ENCODE data around the gene POTEE.
"Not testable (repeated sequence)": the region's sequence is repeated elsewhere in the genome, so short reads cannot be mapped to it uniquely, and the experiment has no call there.

Gene POTEE

DNA sequence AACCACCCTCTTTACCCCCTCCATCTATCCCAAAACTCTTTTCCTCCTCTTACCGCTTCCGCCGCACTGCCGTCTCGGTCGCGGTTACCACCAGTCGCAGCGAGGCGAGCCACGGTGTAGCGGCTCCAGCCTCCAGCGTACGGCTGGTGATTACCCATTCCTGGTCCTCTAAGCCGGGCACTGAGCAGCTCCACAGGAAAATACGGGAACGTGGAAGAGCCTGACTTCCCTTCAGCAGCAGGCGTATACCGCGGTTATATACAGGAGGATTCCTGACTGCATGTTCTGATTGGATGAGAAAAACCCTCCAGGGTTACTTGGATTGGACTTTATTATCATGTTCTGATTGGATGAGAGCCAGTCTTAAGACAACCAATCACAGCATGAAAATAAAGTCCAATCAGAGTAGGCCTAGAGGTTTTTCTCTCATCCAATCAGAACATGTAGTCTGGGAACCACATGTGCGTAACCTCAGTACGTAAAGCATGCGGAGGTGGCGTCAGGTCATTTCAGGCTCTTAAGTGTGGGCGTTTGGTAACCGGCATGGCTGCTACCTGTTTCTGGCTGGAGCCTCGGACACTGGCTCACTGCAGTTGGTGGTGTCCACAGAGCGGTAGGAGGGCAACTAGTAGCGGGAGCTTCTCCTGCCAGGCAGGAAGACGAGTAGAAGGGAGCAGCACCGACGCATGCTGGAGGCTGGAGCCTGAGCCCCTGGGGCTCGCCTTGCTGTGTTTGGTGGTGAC lies at the start of gene POTEE:
TSS of gene POTEE (plus strand) at position 507 of the 743 bp plus-strand sequence. CDS start 8,867 bp downstream, outside the sequence.
- DNase-seq = not testable (repeated sequence)

DNA sequence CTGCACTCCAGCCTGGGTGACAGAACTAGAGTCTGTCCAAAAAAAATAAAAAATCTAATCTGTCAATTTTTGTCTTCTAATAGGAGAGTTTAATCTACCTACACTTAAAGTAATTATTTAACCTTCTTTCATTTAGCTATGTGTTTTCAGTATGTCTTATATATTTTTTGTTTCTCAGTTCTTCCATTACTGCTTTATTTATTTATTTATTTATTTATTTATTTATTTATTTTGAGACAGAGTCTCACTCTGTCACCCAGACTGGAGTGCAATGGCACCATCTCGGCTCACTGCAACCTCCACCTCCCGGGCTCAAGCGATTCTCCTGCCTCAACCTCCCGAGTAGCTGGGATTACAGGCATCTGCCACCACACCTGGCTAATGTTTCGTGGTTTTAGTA lies 43.8 kb upstream of the POTEE start:
- DNase-seq = not testable (repeated sequence)

DNA sequence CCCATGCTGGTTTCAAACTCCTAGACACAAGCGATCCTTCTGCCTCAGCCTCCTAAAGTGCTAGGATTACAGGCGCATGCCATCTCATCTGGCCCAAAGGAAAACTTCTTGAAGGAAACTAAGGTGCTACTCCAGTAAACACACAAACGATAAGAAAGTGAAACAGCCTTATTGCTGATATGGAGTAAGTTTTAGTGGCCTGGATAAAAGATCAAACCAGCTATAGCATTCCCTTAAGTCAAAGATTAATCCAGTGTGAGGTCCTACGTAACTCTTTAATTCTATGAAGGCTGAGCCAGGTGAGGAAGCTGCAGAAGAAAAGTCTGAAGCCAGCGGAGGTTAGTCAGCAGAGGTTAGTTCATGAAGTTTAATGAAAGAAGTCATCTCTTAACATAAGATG lies 40.8 kb upstream of the POTEE start:
- TF ChIP-seq POLR2A (IDR thresholded peaks at IDR 0.05; ENCODE audit: low read length) (no peak), GATA1 (IDR thresholded peaks at IDR 0.05; ENCODE audit: low read depth, low read length) (no peak)
- no peak for DNase-seq

DNA sequence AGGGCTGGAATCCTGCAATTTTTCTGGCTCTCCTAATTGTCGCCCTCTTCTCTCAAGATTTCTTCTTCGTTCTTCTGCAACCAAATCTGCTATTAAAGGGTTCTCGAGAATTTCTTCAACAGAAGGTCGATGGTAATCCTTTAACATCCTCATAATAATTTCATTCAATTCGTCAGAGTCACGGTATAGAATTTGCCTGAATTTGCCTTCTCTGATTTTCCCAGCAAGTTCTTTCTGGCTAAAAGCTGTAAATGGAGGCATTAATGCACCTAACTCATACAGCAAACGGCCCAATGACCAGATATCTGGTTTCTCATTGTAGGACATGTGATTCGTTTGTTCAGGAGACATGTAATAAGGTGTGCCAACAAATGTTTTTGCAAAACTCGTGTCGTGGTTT lies 31.3 kb upstream of the POTEE start:
- not testable (repeated sequence) for DNase-seq

DNA sequence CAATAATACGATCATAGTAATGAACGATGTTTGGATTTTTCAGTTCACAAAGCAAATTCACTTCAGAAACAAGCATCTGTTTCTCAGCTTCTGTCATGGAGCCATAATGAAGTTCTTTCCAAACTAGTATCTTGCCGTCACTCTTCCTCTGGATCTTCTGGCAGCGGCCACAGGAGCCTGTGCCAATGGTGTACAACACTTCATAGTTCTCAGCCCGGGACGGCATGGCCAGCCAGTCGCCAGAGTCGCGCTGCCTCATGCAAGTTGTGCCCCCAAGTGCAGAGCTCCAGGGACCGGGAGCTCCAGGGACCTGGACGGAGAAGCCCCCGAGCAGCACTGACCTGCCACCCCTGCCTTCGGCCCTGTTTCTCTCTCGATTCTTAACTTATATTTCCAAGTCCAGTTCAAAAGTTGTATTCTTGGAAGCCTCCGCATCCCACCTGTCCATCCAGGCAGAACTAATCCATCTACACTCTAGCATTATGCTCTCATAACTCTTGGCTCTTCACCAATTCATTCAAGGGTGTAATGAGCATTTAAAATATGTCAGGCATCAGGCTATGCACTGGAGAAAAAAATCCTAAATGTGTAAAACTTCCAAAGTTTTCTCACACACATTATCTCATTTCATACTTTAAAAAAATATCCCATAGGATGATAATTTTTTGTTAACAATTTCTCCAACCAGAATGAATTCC lies 30.5 kb upstream of the POTEE start:
- DNase-seq = not testable (repeated sequence)

DNA sequence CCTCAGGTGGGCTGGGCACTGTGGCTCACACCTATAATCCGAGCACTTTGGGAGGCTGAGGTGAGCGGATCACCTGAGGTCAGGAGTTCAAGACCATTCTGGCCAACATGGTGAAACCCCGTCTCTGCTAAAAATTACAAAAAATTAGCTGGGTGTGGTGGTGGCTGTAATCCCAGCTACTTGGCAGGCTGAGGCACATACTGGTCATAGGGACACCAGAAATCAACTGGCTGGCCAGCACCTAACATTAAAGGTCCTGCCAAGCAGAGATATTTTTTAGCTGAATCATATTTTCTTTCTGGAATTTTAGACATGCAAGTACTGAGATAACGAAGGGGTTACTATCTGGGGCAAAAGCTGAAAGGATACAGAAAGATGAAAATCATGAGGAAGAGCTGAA lies 27.9 kb upstream of the POTEE start:
- DNase-seq = not testable (repeated sequence)

DNA sequence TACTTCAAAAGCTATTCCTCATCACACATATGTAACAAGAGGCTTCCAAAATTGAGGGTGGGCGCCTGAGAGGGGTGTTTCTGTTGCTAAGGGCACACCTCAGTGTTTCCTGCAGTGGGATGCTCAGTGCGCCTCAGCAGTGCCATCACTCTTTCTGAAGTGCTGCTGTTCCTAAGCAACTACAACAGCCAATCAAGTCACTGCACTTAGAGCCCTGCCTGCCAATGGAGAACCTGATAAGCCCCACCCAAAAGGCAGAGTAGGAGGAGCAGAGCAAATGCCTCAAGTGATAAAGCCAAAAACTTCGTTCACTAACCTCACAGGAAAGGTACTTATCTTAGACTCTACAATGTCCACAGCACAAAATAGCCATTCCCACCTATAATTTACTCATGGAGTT lies 15.9 kb upstream of the POTEE start:
- DNase-seq = peak; percentile 65 to 70

DNA sequence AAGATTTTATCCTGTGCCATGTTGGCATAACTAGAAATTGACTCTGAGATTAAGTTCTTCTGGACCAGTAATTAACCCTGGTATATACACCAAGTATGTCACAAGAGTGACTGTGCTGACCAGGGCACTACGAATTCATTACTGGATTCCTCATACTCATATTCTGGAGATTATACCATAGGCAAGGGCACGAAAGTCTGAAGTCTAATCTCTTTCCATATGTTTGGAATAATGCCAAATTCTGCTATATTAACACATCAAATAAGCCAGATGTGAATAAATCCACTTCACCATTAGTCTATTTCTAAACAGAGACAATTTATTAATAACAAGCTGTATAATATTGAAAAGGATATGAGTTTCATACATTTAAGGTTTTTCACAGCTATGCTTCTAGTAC lies 13.2 kb upstream of the POTEE start:
- DNase-seq = peak in 1 of 2 experiments; percentile 10

DNA sequence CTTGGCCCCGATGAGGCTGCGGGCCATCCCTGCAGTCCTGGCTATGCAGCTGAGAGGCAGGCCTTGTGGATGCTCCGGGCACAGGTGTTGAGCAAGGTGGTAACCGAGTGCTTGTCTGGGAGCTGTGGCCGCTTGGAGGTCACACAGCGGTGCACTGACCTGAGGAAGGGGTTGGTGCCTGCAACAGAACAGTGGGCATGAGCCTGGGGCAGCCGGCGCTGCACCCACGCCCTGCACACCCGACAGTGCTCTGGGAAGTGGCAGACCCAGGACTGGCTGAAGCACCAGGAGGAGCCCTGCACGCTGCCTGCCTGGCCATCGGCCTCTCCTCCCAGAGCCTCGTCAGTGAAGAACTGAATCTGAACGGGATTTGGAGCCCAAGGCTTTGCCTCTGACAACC lies 8.2 kb upstream of the POTEE start:
- no peak for DNase-seq
- TF ChIP-seq GATA1 (IDR thresholded peaks at IDR 0.05; ENCODE audit: low read depth, low read length) (no peak), POLR2A (IDR thresholded peaks at IDR 0.05; ENCODE audit: low read length) (no peak)

DNA sequence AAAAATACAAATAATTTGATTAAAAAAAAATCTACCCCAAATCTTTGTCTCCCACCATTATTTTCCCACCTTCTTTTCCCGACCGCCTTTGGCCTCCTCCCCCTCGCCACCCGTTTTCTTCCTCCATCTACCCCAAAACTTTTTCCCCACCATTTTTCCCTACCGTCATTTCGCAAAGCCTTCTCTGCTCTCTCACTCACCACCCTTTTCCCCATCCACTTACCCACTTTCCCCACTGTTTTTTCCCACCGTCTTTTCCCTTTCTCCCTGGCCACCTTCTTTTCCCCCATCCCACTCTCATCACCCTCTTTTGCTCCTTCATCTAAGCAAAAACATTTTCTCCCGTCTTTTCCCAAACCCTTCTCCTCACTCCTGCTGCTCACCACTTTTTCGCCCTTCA lies 1.5 kb upstream of the POTEE start:
- not testable (repeated sequence) for DNase-seq

DNA sequence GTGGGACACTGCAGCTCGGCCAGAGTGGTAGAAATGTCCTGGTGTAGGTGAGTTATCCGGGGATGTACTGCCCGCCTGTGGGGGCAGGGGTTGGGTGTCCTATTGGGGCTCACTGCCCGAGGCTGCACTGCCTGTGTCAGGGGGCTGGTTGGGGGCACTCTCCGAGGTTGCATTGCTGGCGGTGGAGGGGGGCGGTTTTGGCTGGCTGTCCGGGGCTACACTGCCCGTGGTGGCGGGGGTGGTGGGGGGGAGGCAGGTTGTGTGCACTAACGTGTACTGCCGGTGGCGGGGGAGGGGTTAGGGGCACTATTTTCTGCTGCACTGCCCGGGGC lies 403 bp downstream of the POTEE start:
- not testable (repeated sequence) for DNase-seq

DNA sequence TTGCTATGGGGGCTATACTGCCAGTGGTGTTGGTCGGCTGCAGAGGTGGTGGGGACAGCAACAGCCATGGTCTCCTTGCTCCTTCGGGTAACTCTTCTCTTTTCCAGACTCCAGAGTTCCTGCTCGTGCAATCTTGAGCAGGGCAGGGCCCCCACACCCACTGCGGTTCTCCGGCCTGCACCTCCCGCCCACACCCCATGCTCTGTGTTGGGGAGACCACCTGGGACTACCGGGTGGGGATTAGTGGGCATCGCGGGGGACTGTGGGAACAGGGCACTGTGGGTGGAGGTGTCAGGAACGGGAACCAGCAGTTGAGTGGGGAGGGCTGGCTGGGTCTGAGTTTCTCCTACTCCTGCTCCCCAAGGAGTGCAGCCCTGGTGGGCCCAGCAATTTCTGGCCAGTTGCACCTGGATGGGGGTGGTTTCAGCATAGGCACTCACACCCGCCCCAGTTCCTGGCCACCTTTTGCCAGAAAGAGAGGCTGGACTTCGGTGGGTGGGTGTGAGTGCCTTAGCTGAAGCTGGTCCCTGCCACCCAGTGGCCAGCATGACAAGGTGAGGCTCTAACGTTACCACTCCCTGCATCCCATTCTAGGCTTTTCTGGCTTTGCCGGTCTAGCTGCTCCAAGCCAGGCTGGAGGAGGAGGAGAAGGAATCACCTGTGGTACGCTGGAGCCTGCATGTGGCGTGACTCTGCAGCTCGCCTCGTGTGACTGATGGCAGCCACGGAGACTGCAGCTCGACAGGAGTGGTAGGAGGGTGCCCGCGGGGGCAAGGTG lies 1.3 kb downstream of the POTEE start:
- DNase-seq = not testable (repeated sequence)

DNA sequence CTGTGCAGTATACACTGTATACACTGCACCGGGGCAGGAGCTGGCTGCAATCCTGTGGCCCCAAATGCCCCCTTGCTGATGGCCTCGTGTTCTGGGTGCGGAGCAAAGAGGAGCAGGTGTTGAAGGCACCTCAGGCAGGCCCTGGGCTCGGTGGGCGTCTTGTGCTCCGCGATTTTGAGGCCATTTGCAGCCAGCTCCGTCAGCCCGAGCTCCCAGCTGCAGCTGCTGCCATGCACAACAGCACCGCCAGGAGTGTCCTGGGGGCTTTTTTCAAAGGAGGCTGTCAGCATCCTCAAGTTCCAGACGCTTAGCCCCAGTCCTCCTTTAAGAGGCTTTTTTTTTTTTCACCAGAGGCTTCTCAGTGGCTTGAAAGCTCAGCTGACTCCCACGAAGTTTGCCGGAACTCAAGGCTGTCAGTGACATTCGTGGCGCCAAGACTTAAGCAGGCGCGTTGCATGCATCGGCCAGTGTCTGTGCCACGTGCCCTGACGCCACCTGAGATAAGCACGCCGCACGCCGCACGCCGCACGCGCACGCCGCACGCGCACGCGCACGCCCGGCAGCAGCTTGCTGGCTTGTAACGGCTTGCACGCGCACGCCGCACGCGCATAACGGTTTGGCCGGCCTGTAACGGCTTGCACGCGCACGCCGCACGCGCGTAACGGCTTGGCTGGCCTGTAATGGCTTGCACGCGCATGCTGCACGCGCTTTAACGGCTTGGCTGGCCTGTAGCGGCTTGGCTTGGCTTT lies 8.1 kb downstream of the POTEE start:
- not testable (repeated sequence) for DNase-seq

DNA sequence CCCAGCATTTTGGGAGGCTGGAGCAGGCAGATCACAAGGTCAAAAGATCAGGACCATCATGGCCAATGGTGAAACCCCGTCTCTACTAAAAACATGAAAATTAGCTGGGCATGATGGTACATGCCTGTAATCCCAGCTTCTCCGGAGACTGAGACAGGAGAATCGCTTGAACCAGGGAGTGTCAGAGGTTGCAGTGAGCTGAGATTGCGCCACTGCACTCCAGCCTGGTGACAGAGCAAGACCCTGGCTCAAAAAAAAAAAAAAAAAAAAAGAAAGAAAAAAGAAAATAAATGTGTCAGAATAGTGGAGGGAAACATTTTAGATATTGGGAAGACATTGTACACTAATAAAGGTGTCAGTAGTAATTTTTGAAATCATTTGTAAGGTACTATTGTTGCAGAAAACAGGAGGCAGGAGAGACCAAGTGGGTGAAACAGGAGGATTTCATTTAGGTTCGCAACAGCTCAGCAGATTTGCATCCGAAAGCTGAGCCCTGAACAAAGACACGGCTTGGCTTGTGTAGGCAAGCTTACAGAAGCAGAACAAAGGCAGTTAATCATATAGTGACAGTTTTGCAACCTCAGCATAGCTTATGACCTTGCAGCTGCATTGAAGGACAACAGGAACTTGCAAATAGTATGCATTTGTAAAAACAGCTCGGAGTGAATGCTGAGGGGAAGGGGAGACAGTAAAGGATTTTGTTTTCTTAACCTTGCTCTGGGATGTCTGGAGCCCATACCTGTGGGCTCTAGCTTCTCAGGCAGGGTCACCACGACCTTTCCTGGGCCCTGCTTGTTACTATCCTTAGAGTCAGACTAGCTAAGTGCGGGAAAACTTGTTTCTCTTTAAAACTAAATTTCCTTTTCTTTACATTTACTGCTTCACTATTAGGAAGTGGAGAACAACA lies 26.5 kb downstream of the POTEE start:
- not testable (repeated sequence) for DNase-seq
